Astrocyte of the spinal cord (primary cell): Measurements from ENCODE around the gene SRSF7.
A peak's percentile ranks its signal among the peaks of the same experiment; 100 is the strongest.

Source experiments
- DNase-seq: peaks from one replicate; pipeline ENCODE4 v3.0.0; 2011; ENCODE audit warnings: low read depth, low spot score
- H3K4me3 ChIP-seq: 2 replicates; pipeline ENCODE4 v1.5.1; 2011; ENCODE audit warnings: low read depth, mild to moderate bottlenecking, low read length, moderate library complexity
- CTCF ChIP-seq: IDR thresholded peaks from 2 replicates; pipeline ENCODE4 v1.5.1; 2012; ENCODE audit warnings: low read depth, mild to moderate bottlenecking, low read length, inconsistent platforms
- in situ Hi-C: cut with HindIII; loops from 2 replicates; pipeline ENCODE4 v1.10.0; 2017; ENCODE audit warnings: low sequenced_read_pairs

The SRSF7 gene

GRCh38 chr2:38754506-38754905, 3.3 kb upstream of the SRSF7 start:
- DNase-seq, result no peak
- in situ Hi-C loops, result no loop called here
- TF ChIP-seq CTCF, result no peak
- H3K4me3 ChIP-seq, result no peak overlapping the region

- TF ChIP-seq CTCF, result no peak
- no peak overlapping the region for H3K4me3 ChIP-seq
- DNase-seq, result no peak
- in situ Hi-C loops, result no loop called here
Measured at GRCh38 chr2:38754049-38754448, 2.9 kb upstream of the SRSF7 start.

GRCh38 chr2:38751596-38752410, 642 bp upstream of the SRSF7 start:
- in situ Hi-C loops, result no loop called here
- no peak for DNase-seq
- no peak for TF ChIP-seq CTCF

GRCh38 chr2:38750011-38750890, 910 bp downstream of the SRSF7 start:
- in situ Hi-C loops, result no loop called here
- H3K4me3 ChIP-seq, result peak overlapping the region; percentile 96
- DNase-seq, result peak; percentile 30
- TF ChIP-seq CTCF, result no peak

More at GRCh38 chr2:38751596-38752410, 642 bp upstream of the SRSF7 start:
- peak overlapping the region; percentile 96 for H3K4me3 ChIP-seq

GRCh38 chr2:38748943-38749804, 2.0 kb downstream of the SRSF7 start:
- H3K4me3 ChIP-seq, result peak overlapping the region; percentile 96
- DNase-seq, result no peak
- TF ChIP-seq CTCF, result no peak
- in situ Hi-C loops, result no loop called here

GRCh38 chr2:38748391-38748790, 2.8 kb downstream of the SRSF7 start:
- no peak for TF ChIP-seq CTCF
- no peak for DNase-seq
- in situ Hi-C loops, result no loop called here

More at GRCh38 chr2:38748391-38748790, 2.8 kb downstream of the SRSF7 start:
- no peak overlapping the region for H3K4me3 ChIP-seq
